GM21526 (cell line): ENCODE measurements around the gene ME3.
"Not testable (repeated sequence)": the region's sequence is repeated elsewhere in the genome, so short reads cannot be mapped to it uniquely, and the experiment has no call there.

Experiments
- ATAC-seq: cut with Tn5 transposase; IDR thresholded peaks from one replicate; pipeline ENCODE4 v1.9.1; 2021; ENCODE audit warnings: moderate library complexity; ENCODE audit not compliant: unreplicated experiment, low FRiP score

Gene ME3

DNA sequence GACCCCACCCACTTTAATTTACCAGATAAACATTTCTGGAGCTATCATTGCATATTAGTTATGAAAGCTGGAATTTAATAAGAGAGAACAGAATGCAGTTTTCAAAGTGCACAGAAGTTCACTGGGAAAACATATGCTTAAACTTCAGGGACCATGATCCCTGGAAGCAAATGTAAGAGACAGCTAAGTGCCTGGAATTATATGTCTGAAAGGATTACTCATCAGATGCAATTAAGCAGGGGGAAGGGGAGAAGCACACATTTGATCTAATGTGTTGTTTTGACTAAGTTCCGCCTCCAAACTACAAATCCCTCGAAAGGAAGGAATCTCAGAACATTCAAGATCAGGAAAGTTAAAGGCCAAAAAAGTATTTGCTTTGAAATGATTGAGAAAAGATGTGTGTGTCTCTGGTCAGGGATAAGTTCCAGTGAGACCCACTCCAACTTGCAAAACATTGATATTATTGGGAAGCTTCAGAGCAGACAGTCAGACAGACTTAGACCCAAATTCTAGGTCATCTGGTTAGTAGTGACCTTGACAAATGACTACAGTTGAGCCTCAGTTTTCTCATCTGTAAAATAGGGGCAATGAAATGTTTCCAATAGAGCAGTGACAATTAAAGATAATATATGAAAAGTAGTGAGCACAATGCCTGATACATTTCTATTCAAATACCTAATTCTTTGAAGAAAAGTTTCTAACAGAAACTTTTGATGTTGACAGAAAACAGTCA lies 147.6 kb downstream of the ME3 start:
- ATAC-seq, result no peak

DNA sequence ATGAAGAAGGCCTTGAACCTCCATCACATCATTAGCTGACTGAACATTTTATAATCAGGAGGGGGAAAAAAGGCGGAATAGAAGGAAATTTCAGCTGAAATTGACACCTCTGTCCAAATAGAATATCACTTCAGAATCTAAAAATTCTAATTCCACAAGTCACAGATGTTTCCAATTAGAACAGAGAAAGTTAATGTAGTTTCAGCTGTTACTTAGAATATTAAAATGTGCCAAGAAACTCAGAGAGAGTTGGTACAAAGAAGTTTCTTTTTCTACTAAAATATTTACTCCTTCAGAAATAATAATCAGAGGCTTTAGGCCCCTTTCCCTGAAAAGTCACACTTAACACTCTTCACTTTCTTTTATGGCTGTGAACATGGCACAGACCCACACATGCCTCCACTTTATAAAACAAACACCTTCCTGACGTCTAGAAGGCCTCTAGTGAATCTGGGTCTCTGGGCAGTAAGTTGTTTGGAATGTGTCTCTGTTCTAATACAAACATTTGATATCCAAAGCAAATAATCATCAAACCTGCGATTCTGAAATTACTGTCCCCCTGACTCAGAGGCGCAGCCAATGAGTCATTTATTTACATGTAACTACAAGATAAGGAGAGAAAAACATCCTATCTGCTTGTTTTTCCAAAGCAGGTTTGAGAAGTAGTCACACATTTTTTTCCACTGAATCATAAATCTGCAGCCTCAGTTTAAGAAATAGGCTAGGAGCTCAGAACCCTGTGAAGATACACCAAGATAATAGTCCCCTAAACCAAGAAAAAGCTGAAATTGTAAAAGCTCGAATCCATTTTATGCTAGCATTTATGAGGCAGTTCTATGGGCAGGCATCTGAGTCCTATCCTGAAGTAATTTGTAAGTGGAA lies 148.4 kb downstream of the ME3 start:
- ATAC-seq, result no peak

DNA sequence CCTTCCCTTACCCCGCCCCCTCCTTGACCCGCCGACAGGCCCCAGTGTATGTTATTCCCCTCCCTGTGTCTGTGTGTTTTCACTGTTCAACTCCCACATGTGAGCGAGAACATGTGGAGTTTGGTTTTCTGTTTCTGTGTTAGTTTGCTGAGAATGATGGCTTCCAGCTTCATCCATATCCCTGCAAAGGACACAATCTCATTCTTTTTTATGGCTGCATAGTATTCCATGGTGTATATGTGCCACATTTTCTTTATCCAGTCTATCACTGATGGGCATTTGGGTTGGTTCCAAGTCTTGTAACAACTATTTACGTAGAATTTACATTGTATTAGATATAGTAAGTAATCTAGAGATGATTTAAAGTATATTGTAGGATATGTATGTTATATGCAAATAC lies 149.9 kb downstream of the ME3 start:
- not testable (repeated sequence) for ATAC-seq

DNA sequence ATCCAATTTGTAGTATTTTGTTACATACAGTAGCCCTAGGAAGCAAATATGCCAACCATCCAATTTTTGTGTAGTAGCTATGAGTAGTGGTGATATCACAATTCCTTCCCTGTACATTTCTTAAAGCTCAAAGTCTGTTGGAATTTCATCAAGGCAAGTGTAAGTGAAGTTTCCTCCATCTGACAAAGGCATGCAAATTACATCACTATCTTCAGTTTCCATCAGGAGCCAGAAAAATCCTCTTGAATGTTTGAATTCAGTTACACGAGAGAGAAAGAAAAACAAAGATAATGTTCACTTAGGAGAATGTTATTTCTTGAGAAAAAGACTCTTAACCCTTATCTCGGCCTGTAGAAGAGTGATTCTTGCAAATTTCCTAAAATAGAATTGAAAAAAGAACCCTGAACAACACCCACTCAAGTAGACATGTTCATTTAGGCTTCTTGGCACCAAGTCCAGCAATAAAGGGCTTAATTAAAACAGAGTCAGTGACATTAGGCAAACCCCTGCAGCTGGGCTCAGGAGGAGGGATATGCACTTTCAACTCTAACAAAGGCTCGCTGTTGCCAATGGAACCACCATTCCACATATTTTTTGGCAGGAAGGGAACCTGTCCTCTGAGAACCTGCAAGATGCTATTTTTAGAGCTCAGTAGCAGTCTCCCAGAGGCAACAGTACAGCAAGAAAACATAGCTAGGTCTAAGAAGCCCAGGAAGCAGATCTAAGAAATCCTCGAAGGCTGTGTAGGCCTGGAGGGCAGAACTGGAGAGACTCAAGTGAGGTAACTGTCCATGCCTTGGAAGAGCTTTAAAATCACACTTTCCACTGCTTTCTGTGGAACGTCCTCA lies 153.1 kb downstream of the ME3 start:
- ATAC-seq, result no peak

DNA sequence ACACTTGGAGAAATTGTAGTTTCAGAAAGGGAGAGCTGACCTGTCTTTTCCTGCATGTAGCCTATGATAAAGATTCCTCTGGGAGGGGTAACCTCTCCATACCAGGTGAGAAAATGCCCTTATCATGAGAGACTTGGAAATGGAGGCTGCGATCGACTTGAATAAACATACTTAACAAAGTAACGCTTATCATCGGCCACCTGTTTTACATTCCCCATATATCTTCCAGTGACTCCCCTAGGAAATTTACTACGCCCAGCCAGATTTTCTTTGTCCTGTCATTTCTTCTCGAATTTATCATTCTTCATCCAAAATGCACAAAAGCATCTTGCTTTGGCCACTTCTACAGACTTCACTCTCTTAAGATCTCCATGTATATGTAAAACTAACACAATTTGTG lies 154.2 kb downstream of the ME3 start:
- ATAC-seq, result no peak

DNA sequence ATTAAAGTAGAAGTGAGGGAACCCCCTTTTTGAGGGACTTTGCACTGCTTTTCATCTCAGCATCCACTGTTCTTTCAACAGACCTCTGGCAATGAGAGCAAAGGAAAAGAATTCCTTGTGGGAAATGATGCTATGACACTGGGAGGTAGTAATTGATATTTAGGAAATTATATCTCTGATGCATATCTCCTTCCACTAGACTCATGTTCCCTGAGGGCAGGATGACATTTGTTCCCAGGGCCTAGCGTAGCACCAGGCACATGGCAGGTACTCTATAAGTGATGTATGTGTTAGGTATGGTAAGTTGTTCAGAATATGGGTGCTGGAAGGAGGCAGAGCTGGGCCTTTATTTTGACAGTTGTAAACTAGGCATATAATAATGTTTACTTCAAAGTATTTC lies 154.9 kb downstream of the ME3 start:
- ATAC-seq, result no peak

DNA sequence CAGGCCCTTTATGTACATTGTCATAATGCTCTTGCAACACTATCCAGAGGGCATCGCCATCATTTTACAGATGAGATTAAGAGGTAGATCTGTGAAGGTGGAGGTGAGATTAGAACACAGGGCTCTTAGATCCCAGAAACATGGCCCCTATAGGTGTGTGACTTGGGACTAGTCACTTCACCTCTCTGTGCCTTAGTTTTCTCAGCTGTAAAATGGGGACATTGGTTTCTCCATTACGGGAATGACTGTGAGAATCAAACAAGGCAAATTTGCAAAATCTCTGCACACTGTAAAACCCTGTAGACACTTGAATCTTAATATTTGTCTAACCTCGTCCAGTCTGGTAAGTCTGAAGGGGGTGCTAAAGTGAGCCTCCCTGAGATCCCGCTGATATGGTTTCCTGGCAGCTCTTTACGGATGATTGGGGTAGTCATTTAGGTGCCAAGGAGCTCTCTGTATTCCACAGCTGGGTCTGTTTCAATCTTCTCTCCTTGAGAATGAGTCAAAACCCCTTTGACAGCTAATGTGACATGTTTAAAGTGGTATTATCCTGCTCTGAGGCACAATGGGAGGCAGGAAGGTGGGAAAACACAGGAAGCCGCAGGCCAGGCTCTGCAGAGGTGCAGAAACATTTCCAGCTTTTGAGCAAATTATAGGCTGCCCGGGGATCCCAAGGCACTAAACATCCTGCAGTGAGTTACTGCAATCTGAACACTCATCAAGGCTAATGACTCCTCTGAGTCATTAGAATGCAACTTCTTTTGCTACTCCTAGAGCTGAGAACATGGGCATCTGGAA lies 156.9 kb downstream of the ME3 start:
- ATAC-seq, result no peak

DNA sequence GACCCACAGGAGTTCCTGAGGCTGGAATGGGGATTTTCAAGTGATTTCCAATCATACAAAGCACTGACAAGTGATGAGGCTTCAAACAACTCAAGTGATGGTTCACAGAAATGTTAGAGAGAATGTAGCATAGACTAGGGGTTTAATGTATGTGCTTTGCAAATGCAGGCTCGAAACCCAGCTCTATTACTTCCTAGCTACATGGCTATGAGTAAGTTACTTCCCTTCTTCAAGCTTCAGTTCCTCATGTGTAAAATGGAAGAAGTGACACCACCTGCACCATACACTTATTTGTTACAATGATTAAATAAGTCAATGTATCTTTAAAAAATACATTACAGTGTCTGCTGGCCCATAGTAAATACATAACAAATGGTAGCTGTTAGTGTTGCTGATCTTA lies 158.0 kb downstream of the ME3 start:
- peak; percentile 63 for ATAC-seq

DNA sequence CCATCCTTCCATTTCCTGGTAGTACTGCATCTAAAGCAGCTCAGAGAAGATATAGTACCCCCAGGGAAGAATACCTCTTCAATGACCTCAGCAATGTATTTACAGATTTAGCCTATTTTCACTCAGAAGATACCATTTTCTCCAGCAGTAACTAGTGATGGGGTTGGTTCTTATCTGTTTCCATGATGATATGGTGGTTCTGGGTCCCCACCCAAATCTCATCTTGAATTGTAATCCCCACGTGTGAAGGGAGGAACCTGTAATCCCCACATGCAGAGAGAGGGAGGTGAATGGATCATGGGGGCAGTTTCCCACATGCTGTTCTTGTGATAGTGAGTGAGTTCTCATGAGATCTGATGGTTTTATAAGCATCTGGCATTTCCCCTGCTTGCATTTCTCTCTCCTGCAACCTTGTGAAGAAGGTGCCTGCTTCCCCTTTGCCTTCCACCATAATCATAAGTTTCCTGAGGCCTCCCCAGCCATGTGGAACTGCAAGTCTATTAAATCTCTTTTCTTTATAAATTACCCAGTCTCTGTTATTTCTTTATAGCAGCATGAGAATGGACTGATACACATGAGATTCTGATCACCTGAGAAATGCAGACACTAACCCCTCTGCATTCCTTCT lies 158.6 kb downstream of the ME3 start:
- no peak for ATAC-seq

DNA sequence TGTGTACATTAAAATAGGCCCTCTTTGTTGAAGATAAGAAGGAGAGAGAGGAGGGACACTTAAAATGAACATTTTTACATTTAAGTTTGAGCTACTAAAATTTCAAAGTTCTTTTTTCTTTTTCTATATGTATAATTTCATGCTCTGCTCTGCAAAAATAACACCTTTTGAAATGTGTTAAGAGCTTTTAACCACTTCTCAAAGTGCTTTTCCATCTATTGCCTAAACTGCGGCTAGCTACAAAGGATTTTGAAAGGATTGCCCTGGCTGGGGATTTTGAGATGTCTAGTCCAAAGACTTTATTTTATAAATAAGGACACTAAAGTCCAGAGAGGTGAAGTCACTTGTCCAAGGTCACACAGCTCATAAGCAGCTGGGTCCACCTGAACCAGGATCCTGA lies 159.3 kb downstream of the ME3 start:
- ATAC-seq, result no peak

DNA sequence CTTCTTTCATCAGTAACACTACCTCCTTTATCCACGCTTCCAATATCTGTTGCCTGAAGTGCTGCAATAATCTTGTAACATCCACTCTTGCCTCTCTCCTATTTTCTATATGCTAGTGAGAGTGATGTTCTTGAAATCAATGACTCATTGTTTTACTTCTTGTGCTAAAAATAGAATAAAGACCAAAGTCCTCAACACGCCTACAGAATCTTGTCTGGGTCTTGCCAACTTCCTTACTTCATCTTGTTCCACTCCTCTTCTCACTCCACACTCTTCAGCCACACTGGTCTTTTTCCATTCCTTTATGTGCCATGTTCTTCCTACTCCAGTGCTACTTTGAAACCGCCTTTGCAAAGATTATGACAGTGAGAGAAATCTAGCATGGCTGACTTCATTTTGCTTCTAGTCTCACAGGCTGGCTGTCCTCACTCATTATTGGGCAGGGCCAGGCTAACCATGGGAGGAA lies 161.3 kb downstream of the ME3 start:
- peak; percentile 61 for ATAC-seq

DNA sequence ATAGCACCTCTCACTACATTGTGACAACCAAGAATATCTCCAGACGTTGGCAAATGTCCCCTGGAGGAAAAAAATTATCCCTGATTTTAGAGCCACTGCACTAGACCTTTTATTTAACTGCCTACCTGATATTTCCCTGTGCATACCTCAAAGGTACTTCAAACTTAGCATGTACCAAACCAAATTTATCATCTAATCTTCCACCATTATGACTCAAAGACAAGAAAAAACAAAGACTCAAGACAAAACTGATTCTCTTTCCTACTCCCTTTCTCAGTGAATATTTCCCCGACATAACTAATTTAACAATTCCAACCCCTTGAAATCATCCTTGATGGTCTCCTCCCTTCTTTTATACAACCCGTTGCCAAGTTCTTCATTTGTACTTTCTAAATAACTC lies 161.7 kb downstream of the ME3 start:
- ATAC-seq, result no peak

DNA sequence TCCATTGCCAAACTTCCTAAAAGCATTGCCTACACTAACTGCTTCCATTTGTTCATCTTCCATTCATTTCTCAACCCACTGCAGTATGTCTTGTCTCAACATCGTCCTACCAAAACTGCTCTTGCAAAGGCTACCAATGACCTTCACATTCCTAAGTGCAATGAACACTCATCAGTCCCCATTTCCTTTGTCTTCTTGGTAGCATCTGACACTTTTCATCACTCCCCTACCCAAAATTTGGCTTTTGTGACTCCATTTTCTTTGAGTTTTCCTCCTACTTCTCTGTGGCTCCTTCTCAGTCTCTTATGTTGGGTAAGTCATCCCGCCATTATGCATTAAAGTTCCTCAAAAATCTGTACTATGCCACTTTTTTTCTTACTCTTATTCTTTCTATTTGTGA lies 162.3 kb downstream of the ME3 start:
- ATAC-seq, result no peak

DNA sequence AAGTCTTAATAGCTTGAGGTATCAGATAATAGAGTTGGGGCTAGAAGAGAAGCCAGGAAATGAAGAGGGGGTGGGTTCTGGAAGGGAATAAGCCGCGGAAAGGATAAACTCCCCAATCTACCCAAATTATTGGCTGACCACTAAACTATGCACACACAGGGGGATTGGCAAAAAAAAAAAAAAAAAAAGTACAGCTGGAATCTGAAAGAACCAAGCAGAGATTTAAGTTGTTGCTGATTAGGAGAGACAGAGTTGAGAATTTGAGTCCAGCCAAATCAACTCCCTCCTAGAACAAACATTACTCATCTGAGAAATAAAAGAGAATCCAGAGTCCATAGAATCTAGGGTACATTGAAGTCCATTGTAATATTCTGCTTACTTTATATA lies 162.8 kb downstream of the ME3 start:
- ATAC-seq, result no peak

DNA sequence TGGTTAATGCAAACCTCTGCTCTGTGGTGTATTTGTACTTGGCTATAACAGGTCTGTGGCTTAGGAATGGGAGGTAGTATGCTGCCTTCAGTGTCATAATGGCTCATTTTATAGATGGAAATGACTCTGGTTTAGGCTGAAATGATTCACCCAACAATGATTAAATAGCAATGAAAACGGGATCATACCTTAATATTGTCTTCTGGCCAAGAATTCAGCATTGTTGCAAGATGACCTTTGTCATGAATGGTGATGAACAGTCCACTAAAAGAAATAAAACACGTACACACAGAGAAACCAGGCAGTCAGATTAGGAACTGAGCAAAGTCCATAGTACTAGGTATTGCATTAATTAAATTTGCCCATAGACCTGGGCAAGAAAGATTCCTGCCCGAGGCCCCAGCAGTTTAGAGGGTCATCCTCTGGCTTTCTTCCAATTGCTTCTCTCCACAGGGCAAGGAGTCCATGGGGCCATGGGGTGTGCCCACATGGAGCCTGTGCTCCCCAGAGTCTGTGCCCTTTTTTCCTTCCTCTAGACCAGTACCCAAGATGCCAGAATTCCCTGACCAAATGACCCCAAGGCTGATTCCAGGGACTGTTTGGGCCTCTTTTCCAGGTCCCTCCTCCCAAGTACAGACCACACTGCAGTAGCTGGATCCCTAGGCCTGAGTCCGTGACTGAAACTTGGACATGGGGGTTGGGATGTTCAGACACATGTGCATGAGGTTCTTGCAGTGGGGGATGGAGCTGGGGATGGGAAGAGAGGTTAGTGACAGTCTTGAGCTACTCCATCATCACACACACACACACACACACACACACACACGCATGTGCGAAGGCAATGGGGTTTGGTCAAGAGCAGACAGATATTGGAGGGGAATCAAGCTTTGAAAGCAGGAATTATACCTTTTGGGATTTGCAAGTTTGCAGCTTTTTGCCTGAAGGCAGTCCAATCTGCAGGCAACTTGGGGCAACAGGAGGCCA lies 163.5 kb downstream of the ME3 start:
- ATAC-seq, result no peak

DNA sequence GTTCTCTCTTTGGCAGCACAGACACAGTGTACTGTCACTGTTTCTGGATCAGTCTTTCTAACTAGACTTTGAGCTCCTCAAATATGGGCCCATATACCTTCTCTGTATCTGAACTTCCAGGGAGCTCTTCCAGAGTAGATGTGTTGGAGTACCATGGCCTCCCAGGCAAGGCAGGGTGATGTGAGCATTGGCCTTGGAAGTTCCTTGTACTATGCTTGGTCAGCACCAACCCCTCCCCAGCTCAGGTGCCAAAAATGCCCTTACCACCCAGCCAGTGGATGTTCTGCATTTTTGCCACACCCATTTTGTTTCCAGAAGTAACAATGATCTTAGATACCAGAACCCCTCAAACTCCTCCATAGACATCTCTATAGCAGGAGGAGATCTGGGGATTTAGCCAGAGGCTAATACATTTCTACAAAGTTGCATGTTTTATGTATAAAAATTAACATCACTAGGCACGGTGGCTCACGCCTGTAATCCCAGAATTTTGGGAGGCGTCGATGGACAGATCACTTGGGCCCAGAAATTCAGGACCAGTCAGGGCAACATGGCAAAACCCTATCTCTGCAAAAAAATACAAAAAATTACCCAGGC lies 165.1 kb downstream of the ME3 start:
- ATAC-seq, result no peak

DNA sequence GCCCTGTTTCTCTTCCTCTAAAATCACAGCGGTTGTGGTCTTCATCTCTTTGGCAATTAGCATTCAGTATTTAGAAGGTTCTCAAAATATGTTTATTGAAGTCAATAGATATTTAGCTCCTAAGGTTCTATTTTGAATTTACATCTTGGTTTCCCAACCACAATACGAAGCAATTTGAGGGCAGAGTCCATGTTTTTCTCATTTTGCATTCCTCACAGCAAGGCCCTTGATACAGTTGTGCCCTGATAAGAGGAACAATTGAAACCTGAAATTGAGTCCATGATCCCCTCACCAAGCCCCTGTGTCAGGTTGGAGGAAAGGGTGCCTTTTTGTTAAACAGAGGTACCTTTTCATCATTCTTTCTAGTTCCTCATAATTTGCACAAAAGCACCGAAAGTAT lies 166.2 kb downstream of the ME3 start:
- no peak for ATAC-seq

DNA sequence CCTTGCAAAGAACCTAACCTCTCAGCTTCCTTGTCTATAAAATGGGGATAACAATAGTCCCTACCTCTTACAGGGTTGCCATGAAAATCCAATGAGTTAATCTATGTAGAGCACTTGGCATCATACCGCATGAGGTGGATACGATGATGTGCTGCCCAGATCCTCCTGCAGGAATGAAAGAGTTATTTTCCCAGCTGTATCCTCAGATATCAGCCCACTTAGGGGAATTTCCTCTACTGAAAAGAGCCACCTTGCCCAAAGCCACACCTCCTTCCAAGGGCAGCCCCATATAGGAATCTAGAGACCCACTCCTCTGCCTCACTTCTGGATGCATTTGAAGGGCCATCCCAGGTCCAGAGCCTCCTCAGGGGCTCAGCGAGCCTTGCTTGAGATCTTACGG lies 169.3 kb downstream of the ME3 start:
- ATAC-seq, result no peak
